OCI-LY1 (cell line): ENCODE measurements around the gene SGSM1.

ENCODE experiments used
- H2AFZ ChIP-seq: fragments of 200-600 bp; sonication (generic), shearing (Covaris generic); 2 replicates; pipeline ENCODE4 v1.6.0; 2014; ENCODE audit warnings: antibody characterized with exemption, mild to moderate bottlenecking, low read length
- H3F3A ChIP-seq: fragments of 200-600 bp; sonication (generic), shearing (Covaris generic); 2 replicates; pipeline ENCODE4 v1.6.0; 2014; ENCODE audit warnings: mild to moderate bottlenecking, antibody characterized with exemption, low read length, moderate library complexity; ENCODE audit not compliant: insufficient read depth
- H3K27ac ChIP-seq: fragments of 200-600 bp; sonication (generic); 2 replicates; pipeline ENCODE4 v1.5.1; 2014; ENCODE audit warnings: low read length, mixed run types, mild to moderate bottlenecking, low read depth; ENCODE audit not compliant: poor library complexity, severe bottlenecking
- H3K27me3 ChIP-seq: fragments of 200-600 bp; sonication (generic); 2 replicates; pipeline ENCODE4 v1.6.0; 2014; ENCODE audit warnings: antibody characterized with exemption, mild to moderate bottlenecking, low read length, moderate library complexity; ENCODE audit not compliant: insufficient read depth
- H3K36me3 ChIP-seq: fragments of 200-600 bp; sonication (generic); 2 replicates; pipeline ENCODE4 v1.6.1; 2014; ENCODE audit warnings: mild to moderate bottlenecking, antibody characterized with exemption, low read length, moderate library complexity, mixed read lengths; ENCODE audit not compliant: insufficient read depth
- H3K4me1 ChIP-seq: fragments of 200-600 bp; sonication (generic); 2 replicates; pipeline ENCODE4 v1.5.1; 2014; ENCODE audit warnings: mild to moderate bottlenecking, low read length, moderate library complexity; ENCODE audit not compliant: insufficient read depth, severe bottlenecking
- H3K4me2 ChIP-seq: fragments of 200-600 bp; sonication (generic), shearing (Covaris generic); 2 replicates; pipeline ENCODE4 v1.6.1; 2014; ENCODE audit warnings: low read length
- H3K4me3 ChIP-seq: fragments of 200-600 bp; sonication (generic); 2 replicates; pipeline ENCODE4 v1.5.1; 2014; ENCODE audit warnings: low read length, low read depth, mild to moderate bottlenecking, mixed read lengths; ENCODE audit not compliant: poor library complexity, severe bottlenecking
- H3K79me2 ChIP-seq: fragments of 200-600 bp; shearing (Covaris generic); 2 replicates; pipeline ENCODE4 v1.6.1; 2016; ENCODE audit warnings: mixed run types, low read length, mixed read lengths; ENCODE audit not compliant: insufficient read depth
- H3K9ac ChIP-seq: fragments of 200-600 bp; sonication (generic), shearing (Covaris generic); 2 replicates; pipeline ENCODE4 v1.6.1; 2014; ENCODE audit warnings: mild to moderate bottlenecking, low read length, mixed read lengths
- H3K9me2 ChIP-seq: fragments of 200-600 bp; sonication (generic), shearing (Covaris generic); 2 replicates; pipeline ENCODE4 v1.6.1; 2014; ENCODE audit warnings: low read depth, mild to moderate bottlenecking, low read length, mixed read lengths
- H3K9me3 ChIP-seq: fragments of 200-600 bp; shearing (Covaris generic); 2 replicates; pipeline ENCODE4 v1.6.1; 2014; ENCODE audit warnings: low read length, mixed read lengths
- H4K20me1 ChIP-seq: fragments of 200-600 bp; sonication (generic), shearing (Covaris generic); 2 replicates; pipeline ENCODE4 v1.6.0; 2016; ENCODE audit warnings: mild to moderate bottlenecking, low read length; ENCODE audit not compliant: insufficient read depth
- CTCF ChIP-seq: fragments of 200-600 bp; sonication (generic), shearing (Covaris generic); IDR thresholded peaks from 2 replicates; pipeline ENCODE4 v1.5.1; 2017; ENCODE audit warnings: mild to moderate bottlenecking, antibody characterized with exemption, low read length, moderate library complexity, mixed read lengths
- EZH2 ChIP-seq: fragments of 200-600 bp; sonication (generic), shearing (Covaris generic); IDR thresholded peaks from 2 replicates; pipeline ENCODE4 v1.8.0; 2017; ENCODE audit warnings: borderline replicate concordance, mixed run types, mild to moderate bottlenecking, antibody characterized with exemption, low read length, moderate library complexity, mixed read lengths

The SGSM1 gene

DNA sequence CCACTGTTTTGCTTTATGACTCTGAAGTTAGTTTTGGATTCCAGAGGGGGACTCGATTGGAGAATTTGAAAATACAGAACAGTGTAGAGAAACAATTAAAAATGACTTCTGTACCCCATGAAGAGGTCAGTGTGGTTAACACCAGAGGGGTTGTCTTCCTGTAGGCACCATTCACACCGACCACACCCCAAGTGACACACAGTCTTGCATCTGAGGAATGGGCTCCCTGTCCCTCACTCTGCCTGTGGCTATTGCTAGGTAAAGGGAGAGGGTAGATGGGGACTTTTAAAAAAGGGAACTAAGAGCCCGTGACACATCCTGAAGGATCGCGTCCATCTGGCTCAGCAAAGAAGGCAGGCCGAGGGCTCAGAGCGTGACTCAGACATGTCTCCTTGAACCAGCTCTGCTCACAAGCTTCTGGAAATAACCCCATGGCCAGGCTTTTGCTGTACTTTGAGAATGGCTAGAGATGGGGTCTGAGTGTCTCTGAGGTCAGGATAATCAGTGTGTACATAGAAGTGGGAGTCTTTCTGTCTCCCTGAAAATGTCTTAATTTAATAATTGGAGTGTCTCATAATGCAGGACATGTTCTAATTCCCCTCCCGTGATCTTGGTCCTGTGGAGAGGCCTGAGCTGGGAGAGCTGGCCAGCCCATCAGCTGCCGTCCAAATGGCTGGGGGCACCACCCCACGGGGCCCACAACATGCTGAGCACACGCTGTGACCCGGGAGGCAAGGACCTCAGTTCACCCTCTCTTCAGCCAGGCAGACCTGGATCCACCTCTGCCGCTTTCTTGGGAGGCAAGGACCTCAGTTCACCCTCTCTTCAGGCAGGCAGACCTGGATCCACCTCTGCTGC, 39.3 kb downstream of the SGSM1 start:
- Histone ChIP-seq H3K79me2 (no peaks in the 10 kb centered on the region), H2AFZ (no peak overlapping the region), H3K9ac (no peak overlapping the region), H3K4me2 (no peak overlapping the region), H3K9me3 (no peaks in the 10 kb centered on the region), H3K27ac (no peak overlapping the region), H3K36me3 (no peaks in the 10 kb centered on the region), H3F3A (no peaks in the 10 kb centered on the region), H4K20me1 (no peaks in the 10 kb centered on the region), H3K4me3 (no peak overlapping the region), H3K4me1 (no peaks in the 10 kb centered on the region), H3K27me3 (0 out of 2 replicates have a peak, but pooled peaks cover 4% of the 10 kb centered on the region), H3K9me2 (no peaks in the 10 kb centered on the region)
- TF ChIP-seq CTCF (no peak), EZH2 (no peak)

DNA sequence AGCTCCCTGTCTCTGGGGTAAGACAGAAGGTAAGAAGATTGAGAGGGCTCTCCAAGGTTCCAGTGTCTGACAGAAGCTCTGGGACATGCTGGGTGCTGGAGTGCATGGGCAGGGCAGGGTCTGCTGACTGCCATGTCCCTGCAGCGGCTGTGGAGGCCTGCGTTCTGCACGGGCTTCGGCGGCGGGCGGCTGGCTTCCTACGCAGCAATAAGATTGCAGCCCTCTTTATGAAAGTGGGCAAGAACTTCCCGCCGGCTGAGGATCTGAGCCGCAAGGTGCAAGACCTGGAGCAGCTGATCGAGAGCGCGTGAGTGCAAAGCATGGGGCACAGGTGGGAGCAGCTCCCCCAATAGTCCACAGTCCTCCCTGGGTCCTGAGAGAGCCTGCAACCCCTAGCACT, 41.5 kb downstream of the SGSM1 start:
- H3K4me1 ChIP-seq = no peaks in the 10 kb centered on the region

DNA sequence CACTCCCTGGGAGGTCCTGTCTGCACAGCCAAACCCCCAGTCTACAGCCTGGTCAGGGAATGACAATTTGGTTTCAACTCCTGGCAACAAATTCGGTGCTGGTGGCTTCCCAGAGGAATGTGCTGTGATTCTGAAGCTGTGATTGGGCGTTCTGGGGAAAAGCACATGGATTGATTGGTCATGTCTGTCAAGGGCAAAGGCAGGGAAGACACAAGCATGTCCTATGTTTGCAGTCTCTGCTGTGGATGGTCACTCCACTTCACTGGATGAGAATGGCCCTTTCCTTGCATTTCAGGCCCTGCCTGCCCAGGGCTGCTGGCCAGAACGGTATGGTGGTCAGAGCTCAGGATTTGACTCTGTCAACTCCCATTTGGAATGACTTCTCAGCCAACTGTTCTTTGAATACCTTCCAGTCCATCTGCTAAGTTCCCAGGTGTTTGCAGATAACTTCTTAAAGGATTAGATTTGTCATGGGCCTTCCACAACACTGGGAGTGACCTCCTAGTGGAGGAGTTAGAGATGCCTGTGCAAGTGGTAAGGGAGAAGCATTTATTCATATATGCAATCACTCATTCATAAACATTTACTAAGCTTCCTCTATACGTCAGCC, 42.7 kb downstream of the SGSM1 start:
- TF ChIP-seq EZH2 = no peak
- TF ChIP-seq CTCF = no peak
- Histone ChIP-seq H3K9me2 (no peaks in the 10 kb centered on the region), H3K4me3 (no peak overlapping the region), H3F3A (no peaks in the 10 kb centered on the region), H3K9ac (no peak overlapping the region), H2AFZ (no peak overlapping the region), H3K27ac (no peak overlapping the region), H3K36me3 (no peaks in the 10 kb centered on the region), H3K27me3 (no peaks in the 10 kb centered on the region), H3K4me2 (no peak overlapping the region), H3K79me2 (no peaks in the 10 kb centered on the region), H4K20me1 (no peaks in the 10 kb centered on the region), H3K4me1 (no peaks in the 10 kb centered on the region), H3K9me3 (no peaks in the 10 kb centered on the region)

More for the DNA sequence above, 41.5 kb downstream of the SGSM1 start:
- Histone ChIP-seq H3K27ac (no peak overlapping the region), H4K20me1 (no peaks in the 10 kb centered on the region), H3K4me3 (no peak overlapping the region), H3K9me3 (no peaks in the 10 kb centered on the region), H3K4me2 (no peak overlapping the region), H3K27me3 (no peaks in the 10 kb centered on the region), H3F3A (no peaks in the 10 kb centered on the region), H3K79me2 (no peaks in the 10 kb centered on the region), H2AFZ (no peak overlapping the region), H3K36me3 (no peaks in the 10 kb centered on the region), H3K9me2 (no peaks in the 10 kb centered on the region), H3K9ac (no peak overlapping the region)
- no peak for TF ChIP-seq EZH2
- no peak for TF ChIP-seq CTCF
